GM18499 (cell line): ENCODE results near the gene GOLGA8T.
"Not testable (repeated sequence)": the region's sequence is repeated elsewhere in the genome, so short reads cannot be mapped to it uniquely, and the experiment has no call there.

ENCODE experiments used
- ATAC-seq: cut with Tn5 transposase; IDR thresholded peaks from one replicate; pipeline ENCODE4 v1.9.1; 2021; ENCODE audit warnings: moderate number of reproducible peaks; ENCODE audit not compliant: insufficient read depth, unreplicated experiment

GOLGA8T gene

DNA sequence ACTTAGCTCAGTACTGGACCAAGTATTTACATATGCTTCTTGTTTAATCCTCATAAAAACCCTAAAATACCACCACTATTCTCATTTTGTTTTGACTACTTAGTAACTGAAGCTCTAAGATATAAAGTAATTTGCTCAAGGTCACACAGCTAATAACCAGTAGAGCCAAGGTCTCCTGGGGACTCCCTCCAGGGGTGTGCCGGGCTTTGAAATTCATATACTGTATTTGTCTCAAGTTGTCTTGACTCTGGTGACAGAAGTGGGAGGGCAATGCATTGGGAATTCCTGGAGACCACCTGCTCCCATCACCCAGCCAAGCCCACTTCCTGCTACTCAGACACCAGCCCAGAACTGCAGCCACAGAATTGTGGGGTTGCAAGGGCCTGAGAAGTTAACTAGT, 54.9 kb downstream of the GOLGA8T start:
- ATAC-seq, result not testable (repeated sequence)

DNA sequence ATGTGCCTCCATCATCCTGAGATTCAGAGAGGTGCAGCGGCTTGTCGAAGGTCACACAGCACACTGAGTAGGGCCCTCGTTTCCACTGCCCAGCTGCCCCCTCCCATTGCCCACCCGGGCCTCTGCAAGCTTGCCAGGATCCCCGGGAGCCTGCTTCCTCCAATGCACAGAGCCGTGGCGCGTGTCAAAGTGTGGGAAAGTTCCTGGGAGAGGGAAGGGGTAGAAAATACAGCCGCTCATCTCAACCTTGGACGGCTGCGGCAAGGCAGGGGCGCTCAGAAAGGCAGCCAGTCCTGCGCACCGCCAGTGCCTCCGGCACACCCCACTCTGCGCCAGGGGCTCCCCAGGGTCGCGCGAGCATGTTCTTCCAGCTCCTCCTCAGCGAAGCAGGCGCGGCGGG, 56.3 kb downstream of the GOLGA8T start:
- not testable (repeated sequence) for ATAC-seq

DNA sequence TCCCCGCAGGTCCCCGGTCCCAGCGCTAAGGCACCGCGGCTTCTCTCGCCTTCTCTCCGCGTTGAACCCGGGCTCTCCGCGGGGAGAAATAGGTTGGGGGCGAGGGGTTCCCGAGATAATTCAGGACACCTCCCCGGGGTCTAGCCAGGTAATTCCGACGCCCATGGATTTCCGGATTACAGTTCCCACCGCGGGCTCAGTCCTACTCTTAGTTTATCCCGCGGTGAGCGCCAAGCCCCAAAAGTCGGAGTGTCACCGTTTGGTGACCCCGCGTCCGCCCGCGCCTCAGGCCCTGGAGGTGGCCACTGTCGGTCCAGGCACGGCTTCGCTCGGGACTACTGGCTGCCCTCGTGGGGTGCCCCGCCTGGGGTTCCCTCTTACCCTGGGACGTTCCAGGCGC, 56.8 kb downstream of the GOLGA8T start:
- not testable (repeated sequence) for ATAC-seq

DNA sequence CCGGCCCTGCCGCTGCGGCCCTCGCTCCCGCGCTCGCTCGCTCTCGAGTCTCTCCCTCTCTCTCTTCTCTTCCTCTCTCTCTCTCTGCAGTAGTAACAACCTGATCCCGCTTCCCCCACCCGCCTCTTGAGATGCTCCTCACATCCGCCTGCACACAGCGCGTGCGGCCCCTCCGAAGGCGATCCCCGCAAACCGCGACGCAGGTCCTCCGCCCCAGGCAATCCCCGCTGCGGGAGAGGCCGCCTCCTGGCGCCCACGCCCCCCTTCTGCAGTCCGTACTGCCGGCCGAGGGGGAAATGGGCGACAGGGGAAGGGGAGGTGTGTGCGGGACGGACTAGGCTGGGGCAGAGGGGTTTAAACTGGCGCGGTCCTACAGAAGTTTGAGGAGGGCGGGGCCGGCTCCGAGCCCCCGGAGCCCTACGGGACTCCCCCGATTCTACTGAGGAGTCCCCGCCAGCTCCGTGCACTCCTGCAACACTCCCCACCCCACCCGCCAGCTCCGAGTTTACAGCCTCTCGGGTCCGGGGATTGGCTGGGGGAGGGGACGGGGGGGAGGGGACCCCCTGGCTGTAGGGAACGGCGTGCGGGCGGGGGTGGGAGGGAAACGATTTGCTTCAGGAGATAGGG, 57.4 kb downstream of the GOLGA8T start:
- ATAC-seq, result not testable (repeated sequence)

DNA sequence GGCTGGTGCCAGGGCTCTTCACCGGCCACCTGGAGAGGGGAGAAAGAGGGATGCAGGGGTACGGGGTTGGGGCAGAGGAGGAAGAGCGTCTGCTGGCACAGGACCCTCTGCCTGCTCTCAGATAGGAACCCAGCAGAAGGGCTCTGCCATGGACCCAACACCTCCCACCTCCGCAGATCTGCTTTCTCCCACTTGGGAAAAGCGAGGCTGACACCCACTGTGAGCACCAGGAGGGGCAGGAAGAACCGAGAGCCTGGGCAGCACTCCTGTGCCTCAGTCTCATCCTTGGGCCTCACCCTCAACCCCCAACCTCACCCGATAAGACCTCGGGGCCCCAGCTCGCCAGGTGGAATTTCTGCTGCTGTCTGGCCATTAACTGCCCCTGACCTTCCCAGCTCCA, 58.0 kb downstream of the GOLGA8T start:
- ATAC-seq, result not testable (repeated sequence)
